Endothelial cell of umbilical vein (primary cell): ENCODE data around the gene TPST1. TPM values are rescaled to one million over a fixed set of nuclear protein-coding genes. Genes with fewer than 3 reads are reported as not detected.
A peak's percentile ranks its signal among the peaks of the same experiment; 100 is the strongest.

ENCODE experiments used
- BruUV-seq: library from RNA; stranded (reverse); fragments of 400-500 nt; replicated peaks from 2 replicates; lab custom pipeline; 2021; lab: Mats Ljungman, UMichigan
- CTCF ChIA-PET: fragments of 300-600, 350-600 bp; sonication (Branson Sonifier 250); formaldehyde crosslinking; loops from one replicate; lab custom pipeline; 2021; ENCODE audit warnings: antibody characterized with exemption, inconsistent platforms; lab: Charles Lee
- POLR2A ChIA-PET: fragments of 300-600, 350-600 bp; sonication (Branson Sonifier 250); formaldehyde crosslinking; loops from one replicate; lab custom pipeline; 2021; ENCODE audit warnings: antibody characterized with exemption, inconsistent platforms; lab: Charles Lee
- DNase-seq: peaks from one replicate; pipeline ENCODE4 v3.0.0-alpha.2; 2011; ENCODE audit warnings: low read depth, low spot score
- FAIRE-seq: peaks from 2 replicates; lab custom pipeline; 2011; peaks lifted over from hg19 to GRCh38; lab: Jason Lieb, UNC
- H2AFZ ChIP-seq: 2 replicates; pipeline ENCODE4 v1.6.0; 2012; ENCODE audit warnings: low read depth, low read length, control low read depth, inconsistent platforms
- H3K27ac ChIP-seq: 2 replicates; pipeline ENCODE4 v1.5.1; 2011; ENCODE audit warnings: low read depth, mild to moderate bottlenecking, control low read depth, low read length, moderate library complexity; ENCODE audit not compliant: insufficient read depth
- H3K27me3 ChIP-seq, 2 experiments: 2 replicates each; pipeline versions ENCODE4 v1.6.0 to v1.6.1; 2011; ENCODE audit warnings: low read length in 2 of 2, mixed read lengths in 1 of 2; ENCODE audit not compliant: control insufficient read depth in 2 of 2, insufficient read depth in 2 of 2
- H3K36me3 ChIP-seq, 2 experiments: 2 replicates in 1 of 2; 3 replicates in 1 of 2; pipeline ENCODE4 v1.5.1; 2011; ENCODE audit warnings: low read length in 2 of 2, mild to moderate bottlenecking in 1 of 2, moderate library complexity in 1 of 2; ENCODE audit not compliant: control insufficient read depth in 2 of 2, insufficient read depth in 2 of 2; ENCODE audit errors: extremely low read depth in 1 of 2
- H3K4me1 ChIP-seq: 3 replicates; pipeline ENCODE4 v1.5.1; 2011; ENCODE audit warnings: mild to moderate bottlenecking, low read length; ENCODE audit not compliant: control insufficient read depth, insufficient read depth; ENCODE audit errors: extremely low read depth
- H3K4me2 ChIP-seq: 2 replicates; pipeline ENCODE4 v1.6.1; 2011; ENCODE audit warnings: low read length, control low read depth, mixed read lengths; ENCODE audit not compliant: insufficient read depth
- H3K4me3 ChIP-seq, 3 experiments: fragments of 200-600 bp in 1 of 3; sonication (generic), shearing (Covaris generic) in 1 of 3; replicated peaks in 1 of 3; 2 replicates each; pipeline ENCODE4 v1.5.1; 2011 to 2016; ENCODE audit warnings: control low read depth in 3 of 3, low read length in 3 of 3, mild to moderate bottlenecking in 2 of 3, inconsistent platforms in 1 of 3, low read depth in 1 of 3, moderate library complexity in 1 of 3; ENCODE audit not compliant: insufficient read depth in 1 of 3
- H3K79me2 ChIP-seq: 2 replicates; pipeline ENCODE4 v1.6.0; 2012; ENCODE audit warnings: low read length, inconsistent platforms; ENCODE audit not compliant: control insufficient read depth, insufficient read depth
- H3K9ac ChIP-seq: replicated peaks from 2 replicates; pipeline ENCODE3; 2011; ENCODE audit warnings: low read length, control low read depth; ENCODE audit not compliant: insufficient read depth; ENCODE audit errors: extremely low read depth
- H3K9me1 ChIP-seq: replicated peaks from 3 replicates; pipeline ENCODE4 v1.6.0; 2011; ENCODE audit warnings: mild to moderate bottlenecking, low read length; ENCODE audit not compliant: control insufficient read depth, insufficient read depth; ENCODE audit errors: extremely low read depth
- H3K9me3 ChIP-seq: replicated peaks from 2 replicates; pipeline ENCODE4 v1.5.1; 2012; ENCODE audit warnings: low read length, inconsistent platforms; ENCODE audit not compliant: control insufficient read depth, insufficient read depth
- H4K20me1 ChIP-seq: replicated peaks from 2 replicates; pipeline ENCODE3; 2011; ENCODE audit warnings: mild to moderate bottlenecking, low read length; ENCODE audit not compliant: control insufficient read depth, insufficient read depth; ENCODE audit errors: extremely low read depth
- EZH2 ChIP-seq: IDR thresholded peaks from 2 replicates; pipeline ENCODE4 v1.6.1; 2012; ENCODE audit warnings: borderline replicate concordance, low read depth, mild to moderate bottlenecking, moderate library complexity, low read length, inconsistent platforms; ENCODE audit not compliant: severe bottlenecking
- FOS ChIP-seq: IDR thresholded peaks from 2 replicates; pipeline ENCODE4 v1.6.1; 2011; ENCODE audit warnings: mild to moderate bottlenecking, low read length, moderate library complexity, borderline replicate concordance; ENCODE audit not compliant: insufficient read depth
- GATA2 ChIP-seq: IDR thresholded peaks from 2 replicates; pipeline ENCODE4 v1.7.0; 2011; ENCODE audit warnings: low read depth, mild to moderate bottlenecking, moderate library complexity, mixed read lengths, low read length; ENCODE audit not compliant: insufficient read length, insufficient read depth
- JUN ChIP-seq: IDR thresholded peaks from 2 replicates; pipeline ENCODE4 v1.6.1; 2011; ENCODE audit warnings: borderline replicate concordance, low read depth; ENCODE audit not compliant: insufficient read length, insufficient read depth
- MYC ChIP-seq: IDR thresholded peaks from one replicate; pipeline ENCODE4 v1.6.1; 2011; ENCODE audit warnings: mild to moderate bottlenecking, low read depth, low read length
- POLR2A ChIP-seq: IDR thresholded peaks from 2 replicates; pipeline ENCODE4 v1.6.1; 2012; ENCODE audit warnings: low read depth, mild to moderate bottlenecking, control low read depth, low read length
- POLR2AphosphoS5 ChIP-seq: IDR thresholded peaks from 2 replicates; pipeline ENCODE4 v1.6.1; 2012; ENCODE audit warnings: low read depth, mild to moderate bottlenecking, control low read depth, low read length, moderate library complexity; ENCODE audit not compliant: insufficient read depth
- dilution Hi-C: fragments of 300-500 bp; cut with MboI; formaldehyde crosslinking; loops from one replicate; pipeline ENCODE4 v1.15.0; 2019; ENCODE audit warnings: low sequenced_read_pairs; ENCODE audit not compliant: extremely low pct_ligation_motif_present
- intact Hi-C: fragments of 100-400 bp; cut with micrococcal nuclease; formaldehyde crosslinking; loops from one replicate; pipeline ENCODE4 v1.10.0; 2022
- polyA plus RNA-seq, 4 experiments: library from polyadenylated mRNA; depleted of rRNA in 3 of 4; stranded (reverse) in 3 of 4; unstranded in 1 of 4; fragments of >200 nt; gene quantifications; 2 replicates each; pipeline versions ENCODE4 v1.2.1 to v1.2.3, GENCODE V29; 2011 to 2012; ENCODE audit warnings: missing spikeins in 1 of 4
- total RNA-seq: library from RNA; stranded (reverse); gene quantifications from 2 replicates; pipeline ENCODE4 v1.2.3, GENCODE V29; 2021
- TF ChIP-seq, protein P1 (sequence below): IDR thresholded peaks from 2 replicates; pipeline ENCODE4 v1.6.1; 2011; ENCODE audit not compliant: insufficient read depth, insufficient read length
- TF ChIP-seq, protein P2 (sequence below), 2 donors: IDR thresholded peaks; 1 replicate in 1 of 2; 2 replicates in 1 of 2; pipeline ENCODE4 v1.5.1; 2011; ENCODE audit warnings: low read length in 2 of 2, mild to moderate bottlenecking in 2 of 2, moderate library complexity in 2 of 2, control low read depth in 1 of 2, inconsistent platforms in 1 of 2, low read depth in 1 of 2; ENCODE audit not compliant: insufficient read depth in 1 of 2; ENCODE audit errors: extremely low read depth in 1 of 2

Gene TPST1
- total and polyA plus RNA-seq, 2 donors (not counting 3 experiments of a cell fraction or from before 2014, with no cell fraction given): 18.7 to 21.0 TPM

GRCh38 chr7:66306243-66306642 lies 101.1 kb downstream of the TPST1 start:
- no peak for FAIRE-seq
- TF ChIP-seq MYC (no peak), JUN (no peak), POLR2AphosphoS5 (no peak), GATA2 (no peak), POLR2A (no peak), EZH2 (no peak), FOS (no peak)
- TF ChIP-seq, protein P1, sequence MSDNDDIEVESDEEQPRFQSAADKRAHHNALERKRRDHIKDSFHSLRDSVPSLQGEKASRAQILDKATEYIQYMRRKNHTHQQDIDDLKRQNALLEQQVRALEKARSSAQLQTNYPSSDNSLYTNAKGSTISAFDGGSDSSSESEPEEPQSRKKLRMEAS: no peak
- TF ChIP-seq, protein P2, sequence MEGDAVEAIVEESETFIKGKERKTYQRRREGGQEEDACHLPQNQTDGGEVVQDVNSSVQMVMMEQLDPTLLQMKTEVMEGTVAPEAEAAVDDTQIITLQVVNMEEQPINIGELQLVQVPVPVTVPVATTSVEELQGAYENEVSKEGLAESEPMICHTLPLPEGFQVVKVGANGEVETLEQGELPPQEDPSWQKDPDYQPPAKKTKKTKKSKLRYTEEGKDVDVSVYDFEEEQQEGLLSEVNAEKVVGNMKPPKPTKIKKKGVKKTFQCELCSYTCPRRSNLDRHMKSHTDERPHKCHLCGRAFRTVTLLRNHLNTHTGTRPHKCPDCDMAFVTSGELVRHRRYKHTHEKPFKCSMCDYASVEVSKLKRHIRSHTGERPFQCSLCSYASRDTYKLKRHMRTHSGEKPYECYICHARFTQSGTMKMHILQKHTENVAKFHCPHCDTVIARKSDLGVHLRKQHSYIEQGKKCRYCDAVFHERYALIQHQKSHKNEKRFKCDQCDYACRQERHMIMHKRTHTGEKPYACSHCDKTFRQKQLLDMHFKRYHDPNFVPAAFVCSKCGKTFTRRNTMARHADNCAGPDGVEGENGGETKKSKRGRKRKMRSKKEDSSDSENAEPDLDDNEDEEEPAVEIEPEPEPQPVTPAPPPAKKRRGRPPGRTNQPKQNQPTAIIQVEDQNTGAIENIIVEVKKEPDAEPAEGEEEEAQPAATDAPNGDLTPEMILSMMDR (IDR thresholded peaks at IDR 0.05; ENCODE audit: extremely low read depth in 1 of 2, insufficient read depth in 1 of 2, low read depth in 1 of 2, low read length in 2 of 2): no peak
- H2AFZ ChIP-seq: no peak overlapping the region
- no peaks in the 10 kb centered on the region for H3K9me3 ChIP-seq
- ChIA-PET CTCF (no interaction called here), POLR2A (no interaction called here)
- H3K4me1 ChIP-seq: peaks cover 49% of the 10 kb centered on the region
- H4K20me1 ChIP-seq: no peaks in the 10 kb centered on the region
- peak; percentile 58 for DNase-seq
- no peak overlapping the region for H3K4me2 ChIP-seq
- no peaks in the 10 kb centered on the region for H3K27me3 ChIP-seq
- H3K27ac ChIP-seq: no peak overlapping the region
- dilution Hi-C loops (no loop called here), intact Hi-C loops (no loop called here)
- no peaks in the 10 kb centered on the region for H3K79me2 ChIP-seq
- no peak overlapping the region for H3K4me3 ChIP-seq
- no peaks in the 10 kb centered on the region for H3K9me1 ChIP-seq
- BruUV-seq: no TSS peak
- H3K9ac ChIP-seq: no peak overlapping the region
- no peaks in the 10 kb centered on the region for H3K36me3 ChIP-seq
